Fibroblast of the aortic adventitia (primary cell): ENCODE results near the gene RXRB. TPM values are rescaled to one million over a fixed set of nuclear protein-coding genes. Genes with fewer than 3 reads are reported as not detected.

Experiments used
- DNase-seq: peaks from one replicate; pipeline ENCODE4 v3.0.0-alpha.2; 2010; ENCODE audit warnings: low read depth
- H3K4me3 ChIP-seq: 2 replicates; pipeline ENCODE4 v1.5.1; 2011; ENCODE audit warnings: low read depth, mild to moderate bottlenecking, control low read depth, low read length, moderate library complexity
- total RNA-seq: library from RNA; depleted of rRNA; stranded (reverse); fragments of >200 nt; gene quantifications from 2 replicates; pipeline ENCODE4 v1.2.3, GENCODE V29; 2012; ENCODE audit warnings: low replicate concordance
- TF ChIP-seq, protein P1 (sequence below): IDR thresholded peaks from 2 replicates; pipeline ENCODE4 v1.5.1; 2011; ENCODE audit warnings: mild to moderate bottlenecking, low read length, control low read depth, inconsistent platforms; ENCODE audit not compliant: insufficient read depth

The RXRB gene
- total RNA-seq, 1 donor = 22.6 TPM

DNA sequence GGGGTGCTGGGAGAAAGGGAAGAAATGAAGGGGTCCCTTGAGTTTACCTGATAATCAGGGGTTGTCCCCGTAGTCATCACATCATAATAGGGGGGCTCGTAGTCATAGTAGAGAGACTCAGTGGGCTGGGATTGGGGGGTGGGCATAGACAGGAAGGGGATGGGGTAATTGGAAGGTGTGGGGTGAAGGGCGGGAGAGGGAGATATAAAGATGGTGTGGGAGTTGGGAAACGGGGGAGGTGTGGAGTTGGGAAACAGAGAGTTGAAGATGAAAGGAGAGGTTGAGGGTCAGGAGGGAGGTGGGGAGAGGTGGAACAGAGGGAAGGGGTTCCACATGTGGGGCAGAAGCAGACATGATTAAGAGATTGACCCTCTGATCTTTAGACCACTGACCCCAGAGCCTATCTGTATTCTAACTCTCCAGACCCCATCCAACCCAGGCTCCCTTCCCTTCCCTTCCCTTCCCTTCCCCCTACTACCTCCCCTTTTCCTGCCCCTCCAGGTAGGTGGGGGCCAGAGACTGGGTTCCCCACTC is 14.7 kb downstream of the RXRB start:
- TF ChIP-seq, protein P1, sequence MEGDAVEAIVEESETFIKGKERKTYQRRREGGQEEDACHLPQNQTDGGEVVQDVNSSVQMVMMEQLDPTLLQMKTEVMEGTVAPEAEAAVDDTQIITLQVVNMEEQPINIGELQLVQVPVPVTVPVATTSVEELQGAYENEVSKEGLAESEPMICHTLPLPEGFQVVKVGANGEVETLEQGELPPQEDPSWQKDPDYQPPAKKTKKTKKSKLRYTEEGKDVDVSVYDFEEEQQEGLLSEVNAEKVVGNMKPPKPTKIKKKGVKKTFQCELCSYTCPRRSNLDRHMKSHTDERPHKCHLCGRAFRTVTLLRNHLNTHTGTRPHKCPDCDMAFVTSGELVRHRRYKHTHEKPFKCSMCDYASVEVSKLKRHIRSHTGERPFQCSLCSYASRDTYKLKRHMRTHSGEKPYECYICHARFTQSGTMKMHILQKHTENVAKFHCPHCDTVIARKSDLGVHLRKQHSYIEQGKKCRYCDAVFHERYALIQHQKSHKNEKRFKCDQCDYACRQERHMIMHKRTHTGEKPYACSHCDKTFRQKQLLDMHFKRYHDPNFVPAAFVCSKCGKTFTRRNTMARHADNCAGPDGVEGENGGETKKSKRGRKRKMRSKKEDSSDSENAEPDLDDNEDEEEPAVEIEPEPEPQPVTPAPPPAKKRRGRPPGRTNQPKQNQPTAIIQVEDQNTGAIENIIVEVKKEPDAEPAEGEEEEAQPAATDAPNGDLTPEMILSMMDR = no peak
- no peak overlapping the region for H3K4me3 ChIP-seq
- no peak for DNase-seq

DNA sequence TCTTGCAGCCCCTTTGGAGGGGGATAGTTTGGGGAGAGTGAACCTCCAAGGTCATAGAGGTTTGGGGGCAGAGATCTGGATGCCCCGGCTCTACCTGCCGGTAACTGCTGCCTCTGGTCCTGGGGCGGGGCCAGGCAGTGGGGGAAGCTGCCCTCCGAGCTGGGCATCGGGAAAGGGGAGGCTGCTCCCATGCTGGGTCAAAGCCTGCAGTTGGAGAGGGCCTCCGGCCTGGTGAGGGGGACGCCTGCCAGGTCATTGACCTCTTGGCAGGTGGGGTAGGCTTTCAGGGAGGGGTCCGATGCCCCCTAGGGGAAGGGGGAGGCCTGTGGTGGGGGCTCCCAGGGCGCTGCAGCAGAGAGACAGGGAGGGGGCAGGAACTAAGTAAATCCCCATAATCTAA is 15.3 kb downstream of the RXRB start:
- TF ChIP-seq, protein P1 = no peak
- no peak overlapping the region for H3K4me3 ChIP-seq
- no peak for DNase-seq

DNA sequence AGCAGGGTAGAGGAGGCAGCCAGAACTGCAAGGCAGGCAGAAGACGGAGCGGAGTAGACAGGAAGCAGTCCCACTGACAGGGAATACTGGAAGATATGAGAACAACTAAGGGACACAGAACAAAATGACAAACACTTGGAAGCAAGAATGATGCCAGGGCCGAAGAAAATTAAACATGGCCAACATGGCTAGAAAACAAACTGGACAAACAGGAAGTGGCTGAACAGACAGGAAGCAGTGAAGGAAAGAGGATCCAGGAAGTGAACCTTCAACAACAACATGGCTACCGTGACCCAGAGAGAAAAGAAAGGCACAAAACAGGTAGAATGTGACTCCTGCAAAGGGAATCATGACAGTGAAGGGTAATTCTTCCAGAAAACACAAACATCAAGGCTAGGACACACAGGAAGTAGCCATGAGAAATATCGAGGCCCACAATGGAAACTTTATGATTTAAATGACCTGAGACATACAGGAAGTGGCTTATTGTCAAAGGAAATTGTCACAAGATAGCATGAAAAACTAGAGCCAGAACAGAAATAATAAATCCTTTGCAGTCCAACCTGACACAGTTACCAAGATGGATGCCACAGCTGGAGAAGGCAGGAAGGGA is 17.3 kb downstream of the RXRB start:
- H3K4me3 ChIP-seq = no peak overlapping the region
- TF ChIP-seq, protein P1 = no peak

DNA sequence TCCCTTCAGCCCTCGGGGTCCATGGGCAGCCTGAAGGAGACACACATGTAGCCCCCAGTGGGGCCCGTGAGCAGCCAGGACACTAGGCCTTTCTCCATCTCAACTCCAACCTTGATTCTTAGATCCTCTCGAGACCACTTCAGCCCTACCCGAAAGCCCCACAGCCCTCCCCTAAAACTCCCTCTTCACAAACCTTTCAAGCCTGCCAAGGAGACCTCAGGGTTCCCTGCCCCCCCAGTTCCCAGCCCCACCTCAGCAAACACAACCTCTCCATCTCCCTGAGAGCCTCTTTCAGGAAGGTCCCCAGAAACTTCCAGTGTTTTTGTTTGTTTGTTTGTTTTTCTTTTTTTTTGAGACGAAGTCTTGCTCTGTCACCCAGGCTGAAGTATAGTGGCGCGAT is 19.3 kb downstream of the RXRB start:
- H3K4me3 ChIP-seq = no peak overlapping the region
- TF ChIP-seq, protein P1 = no peak
- DNase-seq = no peak

More for the DNA sequence above, 17.3 kb downstream of the RXRB start:
- DNase-seq = no peak

DNA sequence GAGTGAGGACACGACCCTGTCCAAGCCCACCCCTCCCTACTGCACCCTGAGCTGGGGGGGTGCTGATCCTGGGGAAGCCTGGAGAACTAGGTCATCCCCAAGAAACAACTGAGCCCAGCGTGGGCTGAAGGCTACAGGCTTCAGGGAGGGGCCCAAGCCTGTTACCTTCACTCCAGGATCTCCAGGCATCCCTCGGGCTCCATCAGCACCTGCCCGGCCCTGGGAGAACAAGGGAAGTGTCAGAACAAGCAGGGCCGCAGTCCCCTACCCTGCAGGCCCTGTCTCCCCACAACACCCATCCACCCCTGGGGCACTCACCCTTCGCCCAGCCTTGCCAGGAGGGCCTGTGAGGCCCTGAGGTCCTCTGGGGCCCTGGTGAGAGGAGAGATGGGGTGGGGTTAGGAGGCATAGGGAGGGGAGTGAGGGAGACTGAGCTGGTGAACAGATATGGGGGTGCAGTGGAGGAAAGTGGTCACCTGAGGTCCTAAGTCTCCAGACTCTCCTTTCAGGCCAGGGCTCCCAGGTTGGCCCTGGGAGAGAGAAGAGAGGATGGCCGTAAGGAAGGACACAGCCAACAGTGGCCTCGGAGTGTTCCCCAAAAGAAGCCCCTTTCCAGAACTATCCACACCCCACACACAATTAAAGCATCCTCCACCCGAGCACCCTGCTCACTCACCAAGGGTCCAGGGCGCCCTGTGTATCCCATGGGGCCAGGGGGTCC is 21.6 kb downstream of the RXRB start:
- no peak overlapping the region for H3K4me3 ChIP-seq
- no peak for DNase-seq
- TF ChIP-seq, protein P1 = no peak

DNA sequence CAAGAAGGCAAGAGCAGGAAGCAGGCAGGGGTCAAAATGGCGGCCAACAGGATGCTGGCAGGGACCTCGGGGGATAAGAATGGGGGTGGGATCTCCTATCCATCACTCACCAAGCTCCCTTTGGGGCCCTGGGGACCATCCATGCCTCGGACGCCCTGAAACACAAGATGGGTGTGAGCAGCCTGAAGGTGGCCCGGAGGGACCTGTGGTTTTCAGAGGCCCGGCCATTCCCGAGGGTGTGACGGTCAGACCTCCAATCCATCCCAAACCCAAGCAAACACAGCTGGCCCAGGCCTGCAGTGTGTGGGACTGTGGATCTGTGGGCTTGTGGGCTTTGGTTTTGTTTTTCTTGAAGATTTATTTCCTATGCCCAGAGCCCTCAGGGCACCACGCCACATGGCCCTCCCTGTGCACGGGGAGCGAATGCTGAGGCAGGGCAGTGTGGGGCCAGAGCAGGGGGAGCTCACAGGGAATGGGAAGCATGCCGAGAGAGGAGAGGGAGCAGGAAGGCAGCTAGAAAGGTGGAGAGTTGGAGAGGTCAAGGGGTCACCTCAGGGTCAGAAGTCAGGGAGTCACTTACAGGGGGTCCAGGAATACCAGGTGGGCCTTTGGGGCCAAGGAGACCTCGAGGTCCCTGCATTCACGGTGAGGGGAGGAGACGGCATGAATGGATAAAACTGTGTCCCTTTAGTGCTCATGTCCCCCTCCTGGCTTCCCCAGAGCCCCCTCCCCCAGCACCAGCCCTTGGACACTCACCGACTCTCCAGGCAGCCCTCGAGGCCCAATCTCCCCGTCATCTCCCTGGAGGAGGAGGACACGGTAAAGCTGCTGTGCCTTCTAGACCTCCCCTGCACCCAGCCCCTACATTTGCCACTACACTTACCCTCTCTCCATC is 22.7 kb downstream of the RXRB start:
- no peak for DNase-seq
- no peak overlapping the region for H3K4me3 ChIP-seq
- TF ChIP-seq, protein P1 = no peak
